Neural cell (in vitro differentiated cells): ENCODE results near the gene PTAFR. TPM values are rescaled to one million over a fixed set of nuclear protein-coding genes. Genes with fewer than 3 reads are reported as not detected.
A peak's percentile ranks its signal among the peaks of the same experiment; 100 is the strongest.

Source experiments
- H2AFZ ChIP-seq: fragments of 200-600, 300-800 bp; sonication (generic), shearing (Covaris generic); 2 replicates; pipeline ENCODE4 v1.6.0; 2014; ENCODE audit warnings: low read depth, mild to moderate bottlenecking, antibody characterized with exemption, low read length, moderate library complexity
- H3F3A ChIP-seq: fragments of 200-600 bp; shearing (Covaris generic); 2 replicates; pipeline ENCODE4 v1.6.1; 2016; ENCODE audit warnings: mild to moderate bottlenecking, moderate library complexity, mixed read lengths, antibody characterized with exemption, low read length; ENCODE audit not compliant: insufficient read depth, poor library complexity, severe bottlenecking
- H3K27ac ChIP-seq: fragments of 200-600, 300-800 bp; sonication (generic), shearing (Covaris generic); 2 replicates; pipeline ENCODE4 v1.5.1; 2014; ENCODE audit warnings: mild to moderate bottlenecking, low read length, moderate library complexity
- H3K27me3 ChIP-seq: fragments of 300-800, 200-600 bp; sonication (generic), shearing (Covaris generic); 2 replicates; pipeline ENCODE4 v1.6.0; 2014; ENCODE audit warnings: mild to moderate bottlenecking, low read depth, low read length, moderate library complexity; ENCODE audit not compliant: insufficient read depth
- H3K36me3 ChIP-seq: fragments of 300-800, 200-600 bp; sonication (generic), shearing (Covaris generic); 2 replicates; pipeline ENCODE4 v1.5.1; 2014; ENCODE audit warnings: mild to moderate bottlenecking, antibody characterized with exemption, low read length, moderate library complexity; ENCODE audit not compliant: insufficient read depth
- H3K4me2 ChIP-seq: fragments of 300-800, 200-600 bp; sonication (generic), shearing (Covaris generic); 2 replicates; pipeline ENCODE4 v1.6.0; 2014; ENCODE audit warnings: mild to moderate bottlenecking, low read length
- H3K4me3 ChIP-seq: fragments of 300-800, 200-600 bp; sonication (generic), shearing (Covaris generic); 2 replicates; pipeline ENCODE4 v1.5.1; 2014; ENCODE audit warnings: mild to moderate bottlenecking, low read length, moderate library complexity
- H3K79me2 ChIP-seq: fragments of 200-600 bp; shearing (Covaris generic); replicated peaks from 2 replicates; pipeline ENCODE4 v1.6.0; 2014; ENCODE audit warnings: mild to moderate bottlenecking, low read length, moderate library complexity; ENCODE audit not compliant: insufficient read depth
- H3K9ac ChIP-seq: fragments of 300-800, 200-600 bp; sonication (generic), shearing (Covaris generic); 2 replicates; pipeline ENCODE4 v1.6.1; 2016; ENCODE audit warnings: mild to moderate bottlenecking, low read length, mixed read lengths
- H3K9me2 ChIP-seq: fragments of 200-600 bp; shearing (Covaris generic); 2 replicates; pipeline ENCODE4 v1.6.1; 2016; ENCODE audit warnings: mild to moderate bottlenecking, low read length, mixed read lengths; ENCODE audit not compliant: insufficient read depth
- H3K9me3 ChIP-seq: fragments of 200-600, 300-800 bp; sonication (generic), shearing (Covaris generic); 2 replicates; pipeline ENCODE4 v1.6.1; 2016; ENCODE audit warnings: mild to moderate bottlenecking, mixed run types, low read length, moderate library complexity, mixed read lengths
- H4K20me1 ChIP-seq: fragments of 200-600 bp; shearing (Covaris generic); 2 replicates; pipeline ENCODE4 v1.6.1; 2016; ENCODE audit warnings: mild to moderate bottlenecking, mixed run types; ENCODE audit not compliant: insufficient read depth
- EP300 ChIP-seq: fragments of 450-650 bp; conservative IDR thresholded peaks from 2 replicates; pipeline ENCODE4 v1.6.1; 2014; ENCODE audit warnings: antibody characterized with exemption, mild to moderate bottlenecking, moderate library complexity; ENCODE audit not compliant: poor library complexity, severe bottlenecking
- EZH2 ChIP-seq: fragments of 200-600, 300-800 bp; shearing (Covaris generic), sonication (generic); IDR thresholded peaks from 2 replicates; pipeline ENCODE4 v1.6.1; 2014; ENCODE audit warnings: antibody characterized with exemption, low read length, borderline replicate concordance, mild to moderate bottlenecking; ENCODE audit not compliant: insufficient read depth, poor library complexity, severe bottlenecking
- MXI1 ChIP-seq: fragments of 450-650 bp; conservative IDR thresholded peaks from 2 replicates; pipeline ENCODE4 v1.6.1; 2014; ENCODE audit warnings: antibody characterized with exemption, mild to moderate bottlenecking; ENCODE audit not compliant: poor library complexity, severe bottlenecking
- POLR2AphosphoS5 ChIP-seq: IDR thresholded peaks from 2 replicates; pipeline ENCODE4 v1.6.1; 2012
- RAD21 ChIP-seq: fragments of 450-650 bp; conservative IDR thresholded peaks from 2 replicates; pipeline ENCODE4 v1.6.1; 2014; ENCODE audit warnings: antibody characterized with exemption, mild to moderate bottlenecking, moderate library complexity
- SMC3 ChIP-seq: fragments of 450-650 bp; conservative IDR thresholded peaks from 2 replicates; pipeline ENCODE4 v1.6.1; 2014; ENCODE audit warnings: antibody characterized with exemption, mild to moderate bottlenecking, moderate library complexity; ENCODE audit not compliant: poor library complexity
- TAF1 ChIP-seq: IDR thresholded peaks from 2 replicates; pipeline ENCODE4 v1.6.1; 2012; ENCODE audit warnings: low read depth
- polyA plus RNA-seq: library from polyadenylated mRNA; depleted of rRNA; stranded (reverse); fragments of >200 nt; gene quantifications from 2 replicates; pipeline ENCODE4 v1.2.3, GENCODE V29; 2014
- TF ChIP-seq, protein P1 (sequence below): fragments of 450-650 bp; IDR thresholded peaks from 2 replicates; pipeline ENCODE4 v1.5.1; 2014; ENCODE audit warnings: antibody characterized with exemption, mild to moderate bottlenecking, moderate library complexity; ENCODE audit not compliant: poor library complexity, severe bottlenecking
- TF ChIP-seq, protein P2 (sequence below): IDR thresholded peaks from 2 replicates; pipeline ENCODE4 v1.6.1; 2012; ENCODE audit warnings: borderline replicate concordance

The PTAFR gene
- polyA plus RNA-seq, 1 donor from 2014 or later = 0.30 TPM

DNA sequence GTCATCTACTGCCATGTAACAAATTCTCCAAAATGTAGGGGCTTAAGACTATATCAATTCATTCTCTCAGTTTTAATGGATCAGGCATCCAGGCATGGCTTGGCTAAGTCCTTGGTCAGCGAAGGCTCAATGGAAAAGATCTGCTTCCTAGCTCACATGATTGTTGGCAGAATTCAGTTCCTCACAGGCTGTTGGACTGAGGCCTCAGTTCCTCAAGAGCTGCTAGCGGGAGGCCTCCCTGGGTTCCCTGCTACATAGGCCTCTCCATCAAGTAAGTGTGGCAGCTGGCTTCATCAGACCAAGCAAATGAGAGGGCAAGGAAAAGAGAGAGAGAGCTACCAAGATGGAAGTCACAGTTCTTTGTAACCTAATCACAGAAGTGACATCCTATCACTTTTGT lies 68.5 kb downstream of the PTAFR start:
- TF ChIP-seq RAD21 = no peak
- no peak for TF ChIP-seq TAF1
- no peaks in the 10 kb centered on the region for H3K36me3 ChIP-seq
- H3K27me3 ChIP-seq = no peaks in the 10 kb centered on the region
- no peak overlapping the region for H3K4me2 ChIP-seq
- no peaks in the 10 kb centered on the region for H3K9me2 ChIP-seq
- no peak overlapping the region for H3K9ac ChIP-seq
- no peaks in the 10 kb centered on the region for H3K9me3 ChIP-seq
- no peaks in the 10 kb centered on the region for H4K20me1 ChIP-seq
- no peak overlapping the region for H3K4me3 ChIP-seq
- H3K79me2 ChIP-seq = no peaks in the 10 kb centered on the region
- H2AFZ ChIP-seq = no peak overlapping the region
- no peak overlapping the region for H3K27ac ChIP-seq
- H3F3A ChIP-seq = no peaks in the 10 kb centered on the region

GRCh38 chr1:28104866-28105467 lies 71.5 kb downstream of the PTAFR start:
- H3K9ac ChIP-seq = peak overlapping the region; percentile 54
- H3F3A ChIP-seq = no peaks in the 10 kb centered on the region
- H3K36me3 ChIP-seq = no peaks in the 10 kb centered on the region
- peak; percentile 70 for TF ChIP-seq POLR2AphosphoS5
- TF ChIP-seq RAD21 = no peak
- H4K20me1 ChIP-seq = no peaks in the 10 kb centered on the region
- no peaks in the 10 kb centered on the region for H3K9me2 ChIP-seq
- no peak overlapping the region for H3K4me2 ChIP-seq
- H3K9me3 ChIP-seq = no peaks in the 10 kb centered on the region
- peak overlapping the region; percentile 71 for H3K27ac ChIP-seq
- no peaks in the 10 kb centered on the region for H3K79me2 ChIP-seq
- peak overlapping the region; percentile 59 for H3K4me3 ChIP-seq
- no peaks in the 10 kb centered on the region for H3K27me3 ChIP-seq
- H2AFZ ChIP-seq = peak overlapping the region; percentile 30

- H3K4me2 ChIP-seq = no peak overlapping the region
- no peak overlapping the region for H3K4me3 ChIP-seq
- H3K9me3 ChIP-seq = no peaks in the 10 kb centered on the region
- H3K79me2 ChIP-seq = no peaks in the 10 kb centered on the region
- no peaks in the 10 kb centered on the region for H3K36me3 ChIP-seq
- no peaks in the 10 kb centered on the region for H4K20me1 ChIP-seq
- no peaks in the 10 kb centered on the region for H3F3A ChIP-seq
- no peak overlapping the region for H2AFZ ChIP-seq
- no peaks in the 10 kb centered on the region for H3K9me2 ChIP-seq
- TF ChIP-seq RAD21 = no peak
- no peak for TF ChIP-seq EZH2
- no peak for TF ChIP-seq TAF1
- TF ChIP-seq, protein P1, sequence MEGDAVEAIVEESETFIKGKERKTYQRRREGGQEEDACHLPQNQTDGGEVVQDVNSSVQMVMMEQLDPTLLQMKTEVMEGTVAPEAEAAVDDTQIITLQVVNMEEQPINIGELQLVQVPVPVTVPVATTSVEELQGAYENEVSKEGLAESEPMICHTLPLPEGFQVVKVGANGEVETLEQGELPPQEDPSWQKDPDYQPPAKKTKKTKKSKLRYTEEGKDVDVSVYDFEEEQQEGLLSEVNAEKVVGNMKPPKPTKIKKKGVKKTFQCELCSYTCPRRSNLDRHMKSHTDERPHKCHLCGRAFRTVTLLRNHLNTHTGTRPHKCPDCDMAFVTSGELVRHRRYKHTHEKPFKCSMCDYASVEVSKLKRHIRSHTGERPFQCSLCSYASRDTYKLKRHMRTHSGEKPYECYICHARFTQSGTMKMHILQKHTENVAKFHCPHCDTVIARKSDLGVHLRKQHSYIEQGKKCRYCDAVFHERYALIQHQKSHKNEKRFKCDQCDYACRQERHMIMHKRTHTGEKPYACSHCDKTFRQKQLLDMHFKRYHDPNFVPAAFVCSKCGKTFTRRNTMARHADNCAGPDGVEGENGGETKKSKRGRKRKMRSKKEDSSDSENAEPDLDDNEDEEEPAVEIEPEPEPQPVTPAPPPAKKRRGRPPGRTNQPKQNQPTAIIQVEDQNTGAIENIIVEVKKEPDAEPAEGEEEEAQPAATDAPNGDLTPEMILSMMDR = no peak
- TF ChIP-seq MXI1 = no peak
- no peak for TF ChIP-seq POLR2AphosphoS5
- no peak for TF ChIP-seq SMC3
- TF ChIP-seq, protein P2, sequence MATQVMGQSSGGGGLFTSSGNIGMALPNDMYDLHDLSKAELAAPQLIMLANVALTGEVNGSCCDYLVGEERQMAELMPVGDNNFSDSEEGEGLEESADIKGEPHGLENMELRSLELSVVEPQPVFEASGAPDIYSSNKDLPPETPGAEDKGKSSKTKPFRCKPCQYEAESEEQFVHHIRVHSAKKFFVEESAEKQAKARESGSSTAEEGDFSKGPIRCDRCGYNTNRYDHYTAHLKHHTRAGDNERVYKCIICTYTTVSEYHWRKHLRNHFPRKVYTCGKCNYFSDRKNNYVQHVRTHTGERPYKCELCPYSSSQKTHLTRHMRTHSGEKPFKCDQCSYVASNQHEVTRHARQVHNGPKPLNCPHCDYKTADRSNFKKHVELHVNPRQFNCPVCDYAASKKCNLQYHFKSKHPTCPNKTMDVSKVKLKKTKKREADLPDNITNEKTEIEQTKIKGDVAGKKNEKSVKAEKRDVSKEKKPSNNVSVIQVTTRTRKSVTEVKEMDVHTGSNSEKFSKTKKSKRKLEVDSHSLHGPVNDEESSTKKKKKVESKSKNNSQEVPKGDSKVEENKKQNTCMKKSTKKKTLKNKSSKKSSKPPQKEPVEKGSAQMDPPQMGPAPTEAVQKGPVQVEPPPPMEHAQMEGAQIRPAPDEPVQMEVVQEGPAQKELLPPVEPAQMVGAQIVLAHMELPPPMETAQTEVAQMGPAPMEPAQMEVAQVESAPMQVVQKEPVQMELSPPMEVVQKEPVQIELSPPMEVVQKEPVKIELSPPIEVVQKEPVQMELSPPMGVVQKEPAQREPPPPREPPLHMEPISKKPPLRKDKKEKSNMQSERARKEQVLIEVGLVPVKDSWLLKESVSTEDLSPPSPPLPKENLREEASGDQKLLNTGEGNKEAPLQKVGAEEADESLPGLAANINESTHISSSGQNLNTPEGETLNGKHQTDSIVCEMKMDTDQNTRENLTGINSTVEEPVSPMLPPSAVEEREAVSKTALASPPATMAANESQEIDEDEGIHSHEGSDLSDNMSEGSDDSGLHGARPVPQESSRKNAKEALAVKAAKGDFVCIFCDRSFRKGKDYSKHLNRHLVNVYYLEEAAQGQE = no peak
- no peak for TF ChIP-seq EP300
- H3K27me3 ChIP-seq = no peaks in the 10 kb centered on the region
- no peak overlapping the region for H3K27ac ChIP-seq
- no peak overlapping the region for H3K9ac ChIP-seq
These were observed 74.3 kb downstream of the PTAFR start for GRCh38 chr1:28102189-28102588.
